Measurements from ENCODE around the gene TTC22. TPM values are rescaled to one million over a fixed set of nuclear protein-coding genes. Genes with fewer than 3 reads are reported as not detected.

The TTC22 gene
- total and polyA plus RNA-seq, 2 experiments from 2014 or later, result 8.1 to 9.0 TPM

DNA sequence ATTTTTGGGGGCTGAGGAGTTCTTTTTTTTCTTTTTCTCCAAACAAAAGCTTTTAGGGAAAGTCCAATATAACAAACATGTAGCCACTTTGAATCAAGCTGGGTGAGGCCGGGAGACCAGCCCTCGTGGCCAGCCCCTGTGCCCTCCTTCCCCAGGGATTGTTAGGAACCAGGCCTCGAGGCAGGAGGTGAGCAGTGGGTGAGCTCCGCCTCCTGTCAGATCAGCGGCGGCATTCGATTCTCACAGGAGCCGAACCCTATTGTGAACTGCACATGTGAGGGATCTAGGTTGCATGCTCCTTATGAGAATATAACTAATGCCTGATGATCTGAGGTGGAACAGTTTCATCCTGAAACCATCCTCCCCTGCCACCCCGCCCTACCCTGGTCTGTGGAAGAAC is 41.8 kb upstream of the TTC22 start:
- no peak overlapping the region for H3K4me2 ChIP-seq
- H3K79me2 ChIP-seq, result no peaks in the 10 kb centered on the region
- no peak overlapping the region for H2AFZ ChIP-seq
- H3K4me3 ChIP-seq, result no peak overlapping the region
- no peaks in the 10 kb centered on the region for H3K27me3 ChIP-seq
- H3K4me1 ChIP-seq (ENCODE audit: insufficient read depth), result no peaks in the 10 kb centered on the region
- 83% methylated on average over 9 of the region's 9 CpGs for WGBS (ENCODE audit: low lambda C conversion rate, missing lambda C conversion rate)
- no peaks in the 10 kb centered on the region for H4K20me1 ChIP-seq (ENCODE audit: insufficient read depth, poor library complexity, severe bottlenecking)
- H3K27ac ChIP-seq, result no peak overlapping the region
- H3K9me3 ChIP-seq (ENCODE audit: low read depth), result no peaks in the 10 kb centered on the region
- TF ChIP-seq, protein P1, sequence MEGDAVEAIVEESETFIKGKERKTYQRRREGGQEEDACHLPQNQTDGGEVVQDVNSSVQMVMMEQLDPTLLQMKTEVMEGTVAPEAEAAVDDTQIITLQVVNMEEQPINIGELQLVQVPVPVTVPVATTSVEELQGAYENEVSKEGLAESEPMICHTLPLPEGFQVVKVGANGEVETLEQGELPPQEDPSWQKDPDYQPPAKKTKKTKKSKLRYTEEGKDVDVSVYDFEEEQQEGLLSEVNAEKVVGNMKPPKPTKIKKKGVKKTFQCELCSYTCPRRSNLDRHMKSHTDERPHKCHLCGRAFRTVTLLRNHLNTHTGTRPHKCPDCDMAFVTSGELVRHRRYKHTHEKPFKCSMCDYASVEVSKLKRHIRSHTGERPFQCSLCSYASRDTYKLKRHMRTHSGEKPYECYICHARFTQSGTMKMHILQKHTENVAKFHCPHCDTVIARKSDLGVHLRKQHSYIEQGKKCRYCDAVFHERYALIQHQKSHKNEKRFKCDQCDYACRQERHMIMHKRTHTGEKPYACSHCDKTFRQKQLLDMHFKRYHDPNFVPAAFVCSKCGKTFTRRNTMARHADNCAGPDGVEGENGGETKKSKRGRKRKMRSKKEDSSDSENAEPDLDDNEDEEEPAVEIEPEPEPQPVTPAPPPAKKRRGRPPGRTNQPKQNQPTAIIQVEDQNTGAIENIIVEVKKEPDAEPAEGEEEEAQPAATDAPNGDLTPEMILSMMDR (IDR thresholded peaks at IDR 0.05; ENCODE audit: poor library complexity), result no peak
- no peak for TF ChIP-seq EZH2phosphoT487 (IDR thresholded peaks at IDR 0.05; ENCODE audit: low read depth, severe bottlenecking, unreplicated experiment)
- no peak for TF ChIP-seq EZH2 (IDR thresholded peaks at IDR 0.05; ENCODE audit: borderline replicate concordance)
- no peaks in the 10 kb centered on the region for H3K9me2 ChIP-seq (replicated peaks; ENCODE audit: insufficient read depth)
- no peak for DNase-seq (ENCODE audit: low spot score)
- H3K36me3 ChIP-seq (replicated peaks; ENCODE audit: insufficient read depth, low read depth), result no peaks in the 10 kb centered on the region

DNA sequence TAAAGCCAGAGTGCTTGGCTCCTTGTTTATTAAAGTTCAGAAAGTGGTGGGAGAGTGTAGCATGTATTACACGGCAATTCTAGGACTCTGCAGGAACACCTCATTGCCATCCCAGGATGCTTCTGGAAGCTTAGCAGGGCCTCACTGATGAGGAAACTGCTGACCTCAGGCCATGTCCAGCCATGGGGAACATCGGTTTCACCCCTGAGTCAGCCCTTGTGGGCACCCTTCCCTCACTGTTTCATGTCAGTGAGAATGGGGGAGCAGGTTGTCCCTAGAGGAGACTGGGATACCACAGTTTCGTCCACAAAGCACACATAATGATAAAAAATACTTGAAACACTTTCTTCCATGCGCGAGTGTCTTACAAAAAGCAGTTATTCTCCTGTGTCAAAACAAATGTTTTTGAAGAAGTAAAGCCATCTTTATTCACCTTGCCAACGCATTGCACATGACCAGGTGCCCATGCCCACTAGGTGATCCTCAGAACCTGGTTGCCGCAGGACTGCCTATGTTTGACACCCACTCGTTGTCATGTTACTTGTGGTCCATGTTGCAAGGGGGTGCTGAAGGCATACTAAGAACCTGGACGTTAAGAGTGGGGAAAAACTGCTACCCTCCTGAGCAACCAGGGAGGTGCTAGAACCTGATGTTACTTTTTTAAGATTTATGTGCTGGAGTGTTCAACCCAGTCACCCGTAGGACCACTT is 41.2 kb upstream of the TTC22 start:
- H2AFZ ChIP-seq, result no peak overlapping the region
- no peaks in the 10 kb centered on the region for H4K20me1 ChIP-seq (ENCODE audit: insufficient read depth, poor library complexity, severe bottlenecking)
- H3K9me2 ChIP-seq (replicated peaks; ENCODE audit: insufficient read depth), result no peaks in the 10 kb centered on the region
- H3K79me2 ChIP-seq, result no peaks in the 10 kb centered on the region
- H3K4me1 ChIP-seq (ENCODE audit: insufficient read depth), result no peaks in the 10 kb centered on the region
- H3K4me3 ChIP-seq, result no peak overlapping the region
- H3K9me3 ChIP-seq (ENCODE audit: low read depth), result no peaks in the 10 kb centered on the region
- no peak overlapping the region for H3K4me2 ChIP-seq
- 92% methylated on average over 10 of the region's 10 CpGs for WGBS (ENCODE audit: low lambda C conversion rate, missing lambda C conversion rate)
- H3K36me3 ChIP-seq (replicated peaks; ENCODE audit: insufficient read depth, low read depth), result no peaks in the 10 kb centered on the region
- H3K27ac ChIP-seq, result no peak overlapping the region
- DNase-seq (ENCODE audit: low spot score), result no peak
- H3K27me3 ChIP-seq, result no peaks in the 10 kb centered on the region
- no peak for TF ChIP-seq EZH2phosphoT487 (IDR thresholded peaks at IDR 0.05; ENCODE audit: low read depth, severe bottlenecking, unreplicated experiment)
- TF ChIP-seq EZH2 (IDR thresholded peaks at IDR 0.05; ENCODE audit: borderline replicate concordance), result no peak
- TF ChIP-seq, protein P1 (IDR thresholded peaks at IDR 0.05; ENCODE audit: poor library complexity), result no peak

DNA sequence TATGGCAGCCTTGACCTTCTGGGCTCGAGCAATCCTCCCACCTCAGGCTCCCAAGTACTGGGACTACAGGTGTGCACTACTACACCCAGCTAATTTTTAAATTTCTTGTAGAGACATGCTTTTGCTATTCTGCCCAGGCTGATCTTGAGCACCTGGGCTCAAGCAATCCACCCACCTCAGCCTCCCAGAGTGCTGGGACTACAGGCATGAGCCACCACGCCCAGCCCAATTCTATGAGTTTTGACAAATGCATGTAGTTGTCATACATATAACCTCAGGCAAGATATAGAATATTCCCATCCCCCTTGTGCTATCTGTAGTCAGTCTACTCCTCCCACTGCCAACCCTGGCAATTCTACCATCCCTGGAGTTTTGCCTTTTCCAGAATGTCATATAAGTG is 38.7 kb upstream of the TTC22 start:
- no peaks in the 10 kb centered on the region for H3K27me3 ChIP-seq
- H3K36me3 ChIP-seq (replicated peaks; ENCODE audit: insufficient read depth, low read depth), result no peaks in the 10 kb centered on the region
- H3K4me1 ChIP-seq (ENCODE audit: insufficient read depth), result no peaks in the 10 kb centered on the region
- H4K20me1 ChIP-seq (ENCODE audit: insufficient read depth, poor library complexity, severe bottlenecking), result no peaks in the 10 kb centered on the region
- H3K9me2 ChIP-seq (replicated peaks; ENCODE audit: insufficient read depth), result no peaks in the 10 kb centered on the region
- no peak for DNase-seq (ENCODE audit: low spot score)
- no peaks in the 10 kb centered on the region for H3K79me2 ChIP-seq
- H3K9me3 ChIP-seq (ENCODE audit: low read depth), result no peaks in the 10 kb centered on the region
- H3K4me2 ChIP-seq, result no peak overlapping the region
- no peak overlapping the region for H3K27ac ChIP-seq
- no peak overlapping the region for H3K4me3 ChIP-seq
- TF ChIP-seq, protein P1 (IDR thresholded peaks at IDR 0.05; ENCODE audit: poor library complexity), result no peak
- TF ChIP-seq EZH2phosphoT487 (IDR thresholded peaks at IDR 0.05; ENCODE audit: low read depth, severe bottlenecking, unreplicated experiment), result no peak
- no peak for TF ChIP-seq EZH2 (IDR thresholded peaks at IDR 0.05; ENCODE audit: borderline replicate concordance)
- WGBS (ENCODE audit: low lambda C conversion rate, missing lambda C conversion rate), result 90% methylated on average over 2 of the region's 2 CpGs
- no peak overlapping the region for H2AFZ ChIP-seq

All from hepatocyte (in vitro differentiated cells).